ENCODE measurements around the gene BSN. TPM values are rescaled to one million over a fixed set of nuclear protein-coding genes. Genes with fewer than 3 reads are reported as not detected.

BSN gene
- total RNA-seq, 4 donors from 2014 or later: 0.37 to 0.81 (median 0.73) TPM

DNA sequence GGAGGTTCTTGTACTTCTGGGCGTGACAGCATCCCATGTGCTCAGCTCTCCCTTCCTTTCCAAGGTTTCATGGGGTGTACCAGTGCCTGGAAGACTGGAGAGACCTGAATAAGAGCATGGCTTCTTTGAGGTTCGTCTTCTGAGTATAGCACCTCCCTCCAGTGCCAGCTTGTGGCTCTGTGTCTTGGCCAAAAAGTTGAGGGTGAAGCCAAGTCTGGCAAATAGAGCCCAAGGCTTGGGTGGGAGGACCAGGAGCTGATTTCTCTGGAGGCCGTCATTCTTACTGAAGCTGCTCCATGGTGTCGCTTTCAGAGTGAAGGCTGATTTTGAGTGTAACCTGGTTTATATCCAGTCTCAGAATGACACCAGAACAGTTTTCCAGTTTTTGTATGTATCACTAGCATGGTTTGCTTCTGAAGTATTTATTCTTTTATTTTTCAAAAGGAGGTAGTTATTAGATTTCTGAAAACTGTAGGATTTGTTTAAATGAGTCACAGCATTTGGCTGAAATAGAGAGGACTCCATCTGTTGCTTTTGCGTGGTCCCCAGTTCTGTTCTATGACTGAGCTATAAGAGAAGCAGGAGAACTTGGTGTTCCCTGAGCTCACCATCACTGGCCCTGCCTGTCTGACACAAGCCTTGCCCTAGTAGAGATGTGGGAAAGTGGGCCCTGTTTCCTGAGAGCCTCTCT, 47.2 kb downstream of the BSN start:
- Histone ChIP-seq H3K36me3 (no peaks in the 10 kb centered on the region), H3K27ac (no peak overlapping the region), H3K4me3 (no peak overlapping the region), H3K9me3 (no peaks in the 10 kb centered on the region), H3K27me3 (no peaks in the 10 kb centered on the region), H3K4me1 (no peaks in the 10 kb centered on the region)
- no peak for ATAC-seq
- TF ChIP-seq, protein P1, sequence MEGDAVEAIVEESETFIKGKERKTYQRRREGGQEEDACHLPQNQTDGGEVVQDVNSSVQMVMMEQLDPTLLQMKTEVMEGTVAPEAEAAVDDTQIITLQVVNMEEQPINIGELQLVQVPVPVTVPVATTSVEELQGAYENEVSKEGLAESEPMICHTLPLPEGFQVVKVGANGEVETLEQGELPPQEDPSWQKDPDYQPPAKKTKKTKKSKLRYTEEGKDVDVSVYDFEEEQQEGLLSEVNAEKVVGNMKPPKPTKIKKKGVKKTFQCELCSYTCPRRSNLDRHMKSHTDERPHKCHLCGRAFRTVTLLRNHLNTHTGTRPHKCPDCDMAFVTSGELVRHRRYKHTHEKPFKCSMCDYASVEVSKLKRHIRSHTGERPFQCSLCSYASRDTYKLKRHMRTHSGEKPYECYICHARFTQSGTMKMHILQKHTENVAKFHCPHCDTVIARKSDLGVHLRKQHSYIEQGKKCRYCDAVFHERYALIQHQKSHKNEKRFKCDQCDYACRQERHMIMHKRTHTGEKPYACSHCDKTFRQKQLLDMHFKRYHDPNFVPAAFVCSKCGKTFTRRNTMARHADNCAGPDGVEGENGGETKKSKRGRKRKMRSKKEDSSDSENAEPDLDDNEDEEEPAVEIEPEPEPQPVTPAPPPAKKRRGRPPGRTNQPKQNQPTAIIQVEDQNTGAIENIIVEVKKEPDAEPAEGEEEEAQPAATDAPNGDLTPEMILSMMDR (IDR thresholded peaks at IDR 0.05): no peak
- TF ChIP-seq POLR2A (IDR thresholded peaks at IDR 0.05) (no peak), EP300 (IDR thresholded peaks at IDR 0.05) (no peak), POLR2AphosphoS5 (IDR thresholded peaks at IDR 0.05) (no peak)
- WGBS, 2 donors (ENCODE audit: low coverage in 1 of 2): 60 to 79% methylated on average over 1 to 4 of the region's 5 CpGs

DNA sequence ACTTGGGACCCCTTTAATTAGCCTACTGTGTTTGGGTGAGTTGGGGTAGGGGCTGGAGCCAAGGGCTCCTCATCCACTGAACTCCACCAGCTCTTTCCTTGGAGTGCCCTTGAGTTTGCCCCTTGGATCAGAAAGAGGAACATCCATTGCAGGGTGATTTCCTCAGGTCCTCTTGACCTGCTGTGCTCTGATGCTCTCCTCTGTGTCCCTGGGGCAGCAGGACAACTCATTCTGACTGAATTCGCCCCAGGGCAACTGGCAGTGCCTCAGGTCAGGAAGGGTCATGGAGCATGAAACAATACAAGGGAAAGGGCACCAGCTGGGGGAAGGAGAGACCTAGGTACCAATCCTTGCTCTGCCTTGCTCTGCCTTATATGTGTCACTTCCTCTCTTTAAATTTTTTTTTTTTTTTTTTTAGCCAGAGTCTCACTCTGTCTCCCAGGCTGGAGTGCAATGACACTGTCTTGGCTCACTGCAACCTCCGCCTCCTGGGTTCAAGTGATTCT, 47.8 kb downstream of the BSN start:
- TF ChIP-seq EP300 (IDR thresholded peaks at IDR 0.05) (no peak), POLR2A (IDR thresholded peaks at IDR 0.05) (no peak), POLR2AphosphoS5 (IDR thresholded peaks at IDR 0.05) (no peak)
- TF ChIP-seq, protein P1 (IDR thresholded peaks at IDR 0.05): no peak
- Histone ChIP-seq H3K9me3 (no peaks in the 10 kb centered on the region), H3K4me3 (no peak overlapping the region), H3K27ac (no peak overlapping the region), H3K27me3 (no peaks in the 10 kb centered on the region), H3K4me1 (no peaks in the 10 kb centered on the region), H3K36me3 (no peaks in the 10 kb centered on the region)
- 100% methylated on average over 1 of the region's 2 CpGs for WGBS, 2 donors (ENCODE audit: low coverage in 1 of 2)
- ATAC-seq: no peak

DNA sequence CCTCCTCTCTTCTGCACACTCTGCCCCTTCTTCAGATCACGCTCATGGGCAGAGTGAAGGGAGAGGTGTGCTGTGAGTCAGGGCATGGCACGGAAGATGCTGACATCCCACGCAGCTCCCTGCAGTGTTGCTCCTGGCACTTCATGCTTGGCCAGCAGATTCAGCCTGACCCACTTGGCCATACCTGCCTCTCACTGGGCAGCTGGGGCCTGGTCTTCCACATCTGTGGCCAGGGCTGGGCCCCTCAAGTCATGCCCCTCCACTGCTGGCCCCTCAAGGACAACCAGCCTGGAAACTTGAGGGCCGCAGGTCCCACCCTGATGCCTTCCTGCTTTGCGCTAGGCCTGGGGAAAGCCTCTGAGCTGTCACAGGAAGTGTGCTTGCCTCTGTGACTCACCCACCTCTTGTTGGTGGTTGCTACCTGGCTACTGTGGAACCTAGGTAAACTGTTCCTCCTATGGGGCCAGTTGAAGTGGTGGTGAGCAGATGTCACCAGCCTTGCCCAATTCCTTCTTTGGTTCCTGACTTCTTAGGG, 48.7 kb downstream of the BSN start:
- Histone ChIP-seq H3K4me3 (no peak overlapping the region), H3K27ac (no peak overlapping the region), H3K4me1 (no peaks in the 10 kb centered on the region), H3K9me3 (no peaks in the 10 kb centered on the region), H3K36me3 (no peaks in the 10 kb centered on the region), H3K27me3 (no peaks in the 10 kb centered on the region)
- TF ChIP-seq, protein P1 (IDR thresholded peaks at IDR 0.05): no peak
- TF ChIP-seq POLR2A (IDR thresholded peaks at IDR 0.05) (no peak), POLR2AphosphoS5 (IDR thresholded peaks at IDR 0.05) (no peak), EP300 (IDR thresholded peaks at IDR 0.05) (no peak)
- no peak for ATAC-seq
- 100% methylated on average over 3 of the region's 5 CpGs; no CpG with 5 or more reads in 1 of the 2 donors for WGBS, 2 donors (ENCODE audit: low coverage in 1 of 2)

DNA sequence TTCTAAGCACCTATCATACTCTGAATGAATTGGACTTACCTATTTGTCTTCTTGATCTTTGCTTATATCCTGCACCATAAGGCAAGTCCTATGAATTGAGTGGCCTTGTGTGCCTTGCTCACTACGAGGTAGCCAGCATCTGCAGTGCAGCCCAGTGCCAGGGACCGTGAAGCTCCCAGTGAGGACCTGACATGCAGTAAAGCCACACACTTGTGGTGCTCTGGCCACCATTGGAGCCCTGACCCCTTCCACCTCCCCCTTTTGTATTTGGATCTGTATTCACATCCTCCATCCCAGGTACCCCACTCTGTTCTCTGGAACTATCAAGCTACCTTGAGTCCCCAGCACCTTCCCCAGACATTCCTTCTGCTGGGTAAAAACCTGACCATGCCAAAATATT, 52.1 kb downstream of the BSN start:
- no peaks in the 10 kb centered on the region for H3K36me3 ChIP-seq
- WGBS, 2 donors (ENCODE audit: low coverage in 1 of 2): 100% methylated on average over 1 of the region's 2 CpGs; no CpG with 5 or more reads in 1 of the 2 donors
- H3K4me1 ChIP-seq: no peaks in the 10 kb centered on the region
- H3K4me3 ChIP-seq: no peak overlapping the region
- ATAC-seq: no peak
- no peak overlapping the region for H3K27ac ChIP-seq
- no peaks in the 10 kb centered on the region for H3K9me3 ChIP-seq
- no peaks in the 10 kb centered on the region for H3K27me3 ChIP-seq
- TF ChIP-seq POLR2A (IDR thresholded peaks at IDR 0.05): no peak
- TF ChIP-seq, protein P1 (IDR thresholded peaks at IDR 0.05): no peak
- TF ChIP-seq POLR2AphosphoS5 (IDR thresholded peaks at IDR 0.05): no peak
- no peak for TF ChIP-seq EP300 (IDR thresholded peaks at IDR 0.05)

DNA sequence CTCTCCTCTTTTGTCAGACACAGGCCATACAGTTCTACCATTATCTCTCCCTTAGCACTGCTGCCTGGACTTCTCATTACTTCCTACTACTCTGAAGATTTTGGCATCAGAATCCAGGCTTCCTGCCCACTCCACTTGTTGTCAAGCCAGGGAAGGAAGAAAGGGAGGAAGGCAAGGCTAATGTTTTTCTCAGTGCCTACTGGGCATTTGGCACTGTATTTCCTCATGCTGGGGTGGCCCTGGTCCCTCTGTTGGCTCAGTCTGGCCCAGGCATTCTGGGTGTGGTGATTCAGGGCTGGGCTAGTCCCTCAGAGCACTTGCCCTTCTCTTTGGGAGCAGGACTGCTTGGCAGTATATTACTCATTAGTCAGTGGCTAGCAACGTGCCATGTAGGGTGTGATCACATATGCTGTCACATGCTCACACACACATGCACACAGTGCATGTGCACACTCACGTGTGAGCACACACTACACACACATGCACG, 52.9 kb downstream of the BSN start:
- WGBS, 2 donors (ENCODE audit: low coverage in 1 of 2): 40 to 61% methylated on average over 2 of the region's 3 CpGs
- Histone ChIP-seq H3K9me3 (no peaks in the 10 kb centered on the region), H3K27me3 (no peaks in the 10 kb centered on the region), H3K36me3 (no peaks in the 10 kb centered on the region), H3K4me3 (no peak overlapping the region), H3K4me1 (no peaks in the 10 kb centered on the region), H3K27ac (no peak overlapping the region)
- TF ChIP-seq EP300 (IDR thresholded peaks at IDR 0.05) (no peak), POLR2AphosphoS5 (IDR thresholded peaks at IDR 0.05) (no peak), POLR2A (IDR thresholded peaks at IDR 0.05) (no peak)
- TF ChIP-seq, protein P1 (IDR thresholded peaks at IDR 0.05): no peak
- no peak for ATAC-seq

All from gastroesophageal sphincter (tissue), 4 donors.